Loucy (cell line): ENCODE results near the gene COG2.

Experiments used
- CTCF ChIP-seq: fragments of 200-600 bp; sonication (generic); conservative IDR thresholded peaks from 2 replicates; pipeline ENCODE4 v1.5.1; 2014; ENCODE audit warnings: mild to moderate bottlenecking, antibody characterized with exemption, low read length
- EZH2phosphoT487 ChIP-seq: fragments of 200-600 bp; IDR thresholded peaks from 2 replicates; pipeline ENCODE4 v1.6.1; 2018; ENCODE audit warnings: antibody characterized with exemption, mild to moderate bottlenecking, moderate library complexity, borderline replicate concordance

- TF ChIP-seq CTCF (no peak), EZH2phosphoT487 (no peak)
Measured at GRCh38 chr1:230592848-230593414, 49.4 kb upstream of the COG2 start.
